Osteoblast (primary cell): ENCODE data around the gene RDX. TPM values are rescaled to one million over a fixed set of nuclear protein-coding genes. Genes with fewer than 3 reads are reported as not detected.

Experiments used
- DNase-seq: peaks from one replicate; pipeline ENCODE4 v3.0.0; 2011; ENCODE audit warnings: low spot score, mixed read lengths; ENCODE audit not compliant: insufficient read length; ENCODE audit errors: missing footprints
- H2AFZ ChIP-seq: 2 replicates; pipeline ENCODE4 v1.6.0; 2011; ENCODE audit warnings: mild to moderate bottlenecking, low read length
- H3K27ac ChIP-seq: 2 replicates; pipeline ENCODE4 v1.5.1; 2011; ENCODE audit warnings: mild to moderate bottlenecking, low read depth, low read length, moderate library complexity
- H3K27me3 ChIP-seq: 2 replicates; pipeline ENCODE4 v1.6.0; 2012; ENCODE audit warnings: mild to moderate bottlenecking, control low read depth, inconsistent platforms, low read length, moderate library complexity; ENCODE audit not compliant: insufficient read depth
- H3K36me3 ChIP-seq: 2 replicates; pipeline ENCODE4 v1.5.1; 2011; ENCODE audit warnings: mild to moderate bottlenecking, low read length, control low read depth, moderate library complexity; ENCODE audit not compliant: insufficient read depth
- H3K4me1 ChIP-seq: 2 replicates; pipeline ENCODE4 v1.5.1; 2011; ENCODE audit warnings: mild to moderate bottlenecking, low read length, control low read depth, moderate library complexity; ENCODE audit not compliant: insufficient read depth
- H3K4me2 ChIP-seq: 2 replicates; pipeline ENCODE4 v1.6.0; 2011; ENCODE audit warnings: mild to moderate bottlenecking, low read length; ENCODE audit not compliant: insufficient read depth
- H3K4me3 ChIP-seq: fragments of 200-600 bp; sonication (generic); 3 replicates; pipeline ENCODE4 v1.5.1; 2012; ENCODE audit warnings: mild to moderate bottlenecking, low read length, inconsistent platforms; ENCODE audit not compliant: insufficient read depth
- H3K79me2 ChIP-seq: 2 replicates; pipeline ENCODE4 v1.6.0; 2012; ENCODE audit warnings: mild to moderate bottlenecking, low read length, control low read depth, inconsistent platforms; ENCODE audit not compliant: insufficient read depth
- H3K9me3 ChIP-seq: 2 replicates; pipeline ENCODE4 v1.5.1; 2011; ENCODE audit warnings: low read depth, low read length, control low read depth
- H4K20me1 ChIP-seq: 2 replicates; pipeline ENCODE4 v1.6.0; 2012; ENCODE audit warnings: mild to moderate bottlenecking, low read length, control low read depth; ENCODE audit not compliant: insufficient read depth
- total RNA-seq: library from RNA; depleted of rRNA; stranded (reverse); fragments of >200 nt; gene quantifications from 2 replicates; pipeline ENCODE4 v1.2.3, GENCODE V29; 2012
- TF ChIP-seq, protein P1 (sequence below): IDR thresholded peaks from 2 replicates; pipeline ENCODE4 v1.5.1; 2011; ENCODE audit warnings: mild to moderate bottlenecking, low read depth, low read length, moderate library complexity; ENCODE audit errors: extremely low read depth

RDX gene
- total RNA-seq, 1 donor = 79.3 TPM

DNA sequence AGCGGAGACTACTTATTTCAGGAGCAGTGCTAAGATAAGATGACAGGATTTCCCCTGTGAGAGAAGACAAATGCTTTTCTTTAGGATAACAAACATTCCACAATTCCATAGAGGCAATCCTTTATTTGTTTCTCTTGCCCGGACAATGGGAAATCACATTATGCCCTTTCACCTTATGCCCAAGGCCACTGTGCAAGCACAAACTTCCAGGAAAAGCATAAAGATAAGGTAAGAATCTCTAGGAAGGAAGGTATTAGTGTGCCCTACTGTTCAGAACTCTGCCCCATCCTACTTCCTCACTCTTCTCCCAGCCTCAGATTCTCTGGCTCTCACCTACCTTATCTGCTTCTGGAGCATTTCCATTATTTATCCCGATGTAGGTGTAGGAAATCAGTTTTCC is 23.1 kb upstream of the RDX start:
- H4K20me1 ChIP-seq = no peaks in the 10 kb centered on the region
- H3K79me2 ChIP-seq = no peaks in the 10 kb centered on the region
- H3K9me3 ChIP-seq = no peaks in the 10 kb centered on the region
- no peak overlapping the region for H3K4me2 ChIP-seq
- TF ChIP-seq, protein P1, sequence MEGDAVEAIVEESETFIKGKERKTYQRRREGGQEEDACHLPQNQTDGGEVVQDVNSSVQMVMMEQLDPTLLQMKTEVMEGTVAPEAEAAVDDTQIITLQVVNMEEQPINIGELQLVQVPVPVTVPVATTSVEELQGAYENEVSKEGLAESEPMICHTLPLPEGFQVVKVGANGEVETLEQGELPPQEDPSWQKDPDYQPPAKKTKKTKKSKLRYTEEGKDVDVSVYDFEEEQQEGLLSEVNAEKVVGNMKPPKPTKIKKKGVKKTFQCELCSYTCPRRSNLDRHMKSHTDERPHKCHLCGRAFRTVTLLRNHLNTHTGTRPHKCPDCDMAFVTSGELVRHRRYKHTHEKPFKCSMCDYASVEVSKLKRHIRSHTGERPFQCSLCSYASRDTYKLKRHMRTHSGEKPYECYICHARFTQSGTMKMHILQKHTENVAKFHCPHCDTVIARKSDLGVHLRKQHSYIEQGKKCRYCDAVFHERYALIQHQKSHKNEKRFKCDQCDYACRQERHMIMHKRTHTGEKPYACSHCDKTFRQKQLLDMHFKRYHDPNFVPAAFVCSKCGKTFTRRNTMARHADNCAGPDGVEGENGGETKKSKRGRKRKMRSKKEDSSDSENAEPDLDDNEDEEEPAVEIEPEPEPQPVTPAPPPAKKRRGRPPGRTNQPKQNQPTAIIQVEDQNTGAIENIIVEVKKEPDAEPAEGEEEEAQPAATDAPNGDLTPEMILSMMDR = no peak
- H3K4me1 ChIP-seq = no peaks in the 10 kb centered on the region
- no peaks in the 10 kb centered on the region for H3K36me3 ChIP-seq
- H3K27me3 ChIP-seq = no peaks in the 10 kb centered on the region
- H3K27ac ChIP-seq = no peak overlapping the region
- H2AFZ ChIP-seq = no peak overlapping the region
- DNase-seq = no peak
- no peak overlapping the region for H3K4me3 ChIP-seq

DNA sequence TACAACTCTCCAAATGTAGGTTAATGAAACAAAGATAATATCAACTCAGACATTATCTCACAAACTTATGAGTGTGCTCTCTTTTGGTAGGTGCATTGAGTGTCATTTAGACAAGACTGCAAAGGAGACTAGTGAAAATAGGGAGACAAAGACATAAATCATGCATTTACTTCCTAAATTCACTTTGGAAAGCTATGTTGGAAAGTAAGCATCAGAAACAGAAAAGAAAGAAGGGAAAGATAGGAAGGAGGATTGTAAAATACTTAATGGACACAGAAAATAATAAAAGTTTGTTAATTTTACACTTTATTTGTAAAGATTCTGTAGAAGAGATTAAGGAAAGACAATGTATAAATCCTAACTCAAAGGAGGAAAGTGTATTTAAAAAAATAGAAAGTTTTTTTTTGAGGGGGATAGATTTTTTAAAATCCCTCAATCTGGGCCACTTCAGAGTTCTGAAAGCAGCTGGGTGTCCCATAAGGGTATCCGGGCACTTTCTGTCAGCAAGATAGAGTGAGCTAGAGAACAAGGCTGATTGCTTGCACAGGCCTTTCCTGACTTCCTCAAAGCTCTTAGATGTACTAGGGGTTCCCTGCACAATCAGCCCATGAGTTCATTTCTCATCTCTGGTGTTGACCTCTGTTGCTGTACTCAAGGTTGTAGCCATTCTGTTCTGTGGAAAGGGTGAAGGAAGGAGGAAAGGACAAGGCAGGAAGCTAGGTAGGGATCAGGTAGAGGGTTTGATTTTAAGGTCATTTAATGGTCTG is 22.4 kb upstream of the RDX start:
- H3K4me1 ChIP-seq = no peaks in the 10 kb centered on the region
- no peak overlapping the region for H3K27ac ChIP-seq
- H3K4me2 ChIP-seq = no peak overlapping the region
- H2AFZ ChIP-seq = no peak overlapping the region
- no peaks in the 10 kb centered on the region for H3K27me3 ChIP-seq
- TF ChIP-seq, protein P1 = no peak
- no peak for DNase-seq
- no peaks in the 10 kb centered on the region for H3K9me3 ChIP-seq
- H3K36me3 ChIP-seq = no peaks in the 10 kb centered on the region
- H4K20me1 ChIP-seq = no peaks in the 10 kb centered on the region
- no peak overlapping the region for H3K4me3 ChIP-seq
- no peaks in the 10 kb centered on the region for H3K79me2 ChIP-seq

GRCh38 chr11:110317516-110317932 is 21.1 kb upstream of the RDX start:
- Histone ChIP-seq H3K27ac (no peak overlapping the region), H3K79me2 (no peaks in the 10 kb centered on the region)
- DNase-seq = no peak

GRCh38 chr11:110314366-110315095 is 18.1 kb upstream of the RDX start:
- Histone ChIP-seq H3K79me2 (no peaks in the 10 kb centered on the region), H3K4me3 (no peak overlapping the region), H3K9me3 (no peaks in the 10 kb centered on the region), H3K4me2 (no peak overlapping the region), H3K27me3 (no peaks in the 10 kb centered on the region), H2AFZ (no peak overlapping the region), H4K20me1 (no peaks in the 10 kb centered on the region), H3K27ac (no peak overlapping the region), H3K4me1 (peaks cover 15% of the 10 kb centered on the region), H3K36me3 (no peaks in the 10 kb centered on the region)
- no peak for DNase-seq
- TF ChIP-seq, protein P1 = no peak

More at GRCh38 chr11:110317516-110317932, 21.1 kb upstream of the RDX start:
- Histone ChIP-seq H4K20me1 (no peaks in the 10 kb centered on the region), H3K36me3 (no peaks in the 10 kb centered on the region), H2AFZ (no peak overlapping the region), H3K9me3 (no peaks in the 10 kb centered on the region), H3K27me3 (no peaks in the 10 kb centered on the region), H3K4me2 (no peak overlapping the region), H3K4me1 (peaks cover 1% of the 10 kb centered on the region), H3K4me3 (no peak overlapping the region)
- TF ChIP-seq, protein P1 = no peak
